ENCODE results near the gene UQCRC2.
"Not testable (repeated sequence)": the region's sequence is repeated elsewhere in the genome, so short reads cannot be mapped to it uniquely, and the experiment has no call there.

The UQCRC2 gene

DNA sequence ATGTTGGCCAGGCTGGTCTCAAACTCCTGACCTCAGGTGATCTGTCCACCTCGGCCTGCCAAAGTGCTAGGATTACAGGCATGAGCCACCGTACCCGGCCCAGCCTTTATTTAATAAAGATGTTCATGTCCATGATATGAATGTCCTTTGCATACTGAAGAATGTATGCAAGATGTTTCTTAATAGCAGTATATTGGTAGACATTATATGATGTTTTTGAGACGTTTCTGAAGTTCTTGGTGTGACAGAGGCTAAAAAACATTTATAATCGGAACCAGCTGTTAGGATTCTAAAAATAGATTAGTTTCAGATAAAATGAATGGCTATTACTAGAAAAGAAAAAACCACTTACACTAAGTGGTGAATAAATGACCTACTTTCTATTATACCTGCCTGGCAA lies 36.0 kb downstream of the UQCRC2 start:
- Mint-ChIP-seq H3K4me3 (no peak overlapping the region), H3K27ac (no peak overlapping the region), H3K27me3 (no peaks in the 10 kb centered on the region), H3K4me1 (ENCODE audit: low read depth in 2 of 2) (peaks cover 0 to 20% of the 10 kb centered on the region in 2 donors), H3K36me3 (ENCODE audit: insufficient read depth) (peaks cover 8% of the 10 kb centered on the region), H3K9me3 (no peaks in the 10 kb centered on the region)
- ATAC-seq (replicated peaks) (no peak), DNase-seq (no peak)

DNA sequence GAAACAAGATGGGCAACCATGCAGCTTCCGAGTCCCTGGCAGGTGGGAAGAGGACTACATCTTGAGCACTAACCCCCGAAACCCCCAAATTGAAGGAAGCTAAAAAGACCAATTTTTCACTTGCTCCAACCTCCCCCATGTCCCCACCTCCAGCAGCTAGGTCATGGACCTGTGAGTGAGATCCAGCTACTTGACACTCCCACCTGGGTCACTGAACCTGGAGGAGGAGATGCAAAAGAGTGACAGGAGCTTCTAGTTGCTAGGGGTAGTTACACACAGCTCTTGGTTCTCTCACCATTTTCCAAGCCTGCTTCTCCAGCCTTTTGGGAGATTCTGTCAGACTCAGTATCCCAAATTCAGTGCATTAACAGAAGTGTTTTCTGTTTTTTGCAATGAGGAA lies 36.6 kb downstream of the UQCRC2 start:
- no peak for DNase-seq
- Mint-ChIP-seq H3K27me3 (no peaks in the 10 kb centered on the region), H3K27ac (peak overlapping the region in 1 of 2 donors; percentile 85), H3K4me1 (ENCODE audit: low read depth in 2 of 2) (peaks cover 0 to 20% of the 10 kb centered on the region in 2 donors), H3K9me3 (no peaks in the 10 kb centered on the region), H3K4me3 (no peak overlapping the region), H3K36me3 (ENCODE audit: insufficient read depth) (peaks cover 3% of the 10 kb centered on the region)
- no peak for ATAC-seq (replicated peaks)

DNA sequence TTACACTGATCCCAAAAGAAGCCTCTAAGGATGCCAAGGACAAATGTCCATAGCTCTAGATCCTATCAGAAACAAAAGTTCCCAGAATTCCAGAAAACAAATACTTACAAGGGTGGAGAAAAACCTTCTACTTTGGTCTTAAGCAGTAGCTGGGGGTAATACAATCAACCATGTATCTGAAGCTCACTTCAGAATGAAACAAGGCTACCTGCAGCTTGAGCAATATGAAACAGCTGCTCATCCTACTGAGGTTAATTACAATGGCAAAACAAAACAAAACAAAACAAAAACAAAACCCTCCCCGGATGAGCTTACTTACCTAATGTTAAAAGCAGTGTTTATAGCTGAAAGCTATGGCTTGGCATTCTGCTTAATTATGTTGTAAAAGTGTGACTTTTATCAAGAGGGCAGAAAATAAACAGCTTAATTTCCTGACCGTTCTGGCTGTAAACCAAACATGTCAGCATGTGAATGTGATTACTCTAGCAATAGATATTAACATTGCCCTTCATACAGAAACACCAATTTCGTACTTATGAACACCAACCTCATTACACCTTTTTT lies 37.3 kb downstream of the UQCRC2 start:
- peak; percentile 16 for ATAC-seq (replicated peaks)
- no peak overlapping the region for H3K4me3 Mint-ChIP-seq

DNA sequence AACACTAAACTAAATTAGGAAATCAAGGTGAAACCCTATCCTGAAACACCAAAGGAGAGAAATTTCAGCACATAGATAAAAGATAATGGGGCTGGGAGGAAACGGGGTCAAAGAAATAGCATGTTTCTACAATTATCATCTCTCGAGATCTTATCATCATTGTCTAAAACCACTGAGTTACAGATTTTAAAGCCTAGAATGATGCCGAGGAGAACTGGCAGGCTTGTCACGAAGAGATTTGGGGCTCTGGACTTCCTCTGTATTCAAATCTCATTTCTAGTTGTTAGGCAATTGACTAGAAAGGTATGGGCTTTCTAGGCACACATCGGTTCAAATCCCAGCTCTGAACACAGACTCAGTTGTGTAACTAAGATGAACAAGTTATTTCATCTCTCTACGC lies 38.5 kb downstream of the UQCRC2 start:
- H3K27ac Mint-ChIP-seq: peak overlapping the region in 1 of 2 donors; percentile 85
- DNase-seq (no peak), ATAC-seq (replicated peaks) (no peak)
- H3K36me3 Mint-ChIP-seq (ENCODE audit: insufficient read depth): no peaks in the 10 kb centered on the region
- H3K9me3 Mint-ChIP-seq: no peaks in the 10 kb centered on the region
- H3K27me3 Mint-ChIP-seq: no peaks in the 10 kb centered on the region
- peak overlapping the region in 1 of 2 donors; percentile 5 for H3K4me3 Mint-ChIP-seq
- H3K4me1 Mint-ChIP-seq (ENCODE audit: low read depth in 2 of 2): peaks cover 0 to 20% of the 10 kb centered on the region in 2 donors

More for the DNA sequence above, 37.3 kb downstream of the UQCRC2 start:
- H3K27me3 Mint-ChIP-seq: no peaks in the 10 kb centered on the region
- no peak for DNase-seq
- peak overlapping the region; percentile 25 to 85 for H3K27ac Mint-ChIP-seq
- peaks cover 0 to 20% of the 10 kb centered on the region in 2 donors for H3K4me1 Mint-ChIP-seq (ENCODE audit: low read depth in 2 of 2)
- peaks cover 3% of the 10 kb centered on the region for H3K36me3 Mint-ChIP-seq (ENCODE audit: insufficient read depth)
- no peaks in the 10 kb centered on the region for H3K9me3 Mint-ChIP-seq

DNA sequence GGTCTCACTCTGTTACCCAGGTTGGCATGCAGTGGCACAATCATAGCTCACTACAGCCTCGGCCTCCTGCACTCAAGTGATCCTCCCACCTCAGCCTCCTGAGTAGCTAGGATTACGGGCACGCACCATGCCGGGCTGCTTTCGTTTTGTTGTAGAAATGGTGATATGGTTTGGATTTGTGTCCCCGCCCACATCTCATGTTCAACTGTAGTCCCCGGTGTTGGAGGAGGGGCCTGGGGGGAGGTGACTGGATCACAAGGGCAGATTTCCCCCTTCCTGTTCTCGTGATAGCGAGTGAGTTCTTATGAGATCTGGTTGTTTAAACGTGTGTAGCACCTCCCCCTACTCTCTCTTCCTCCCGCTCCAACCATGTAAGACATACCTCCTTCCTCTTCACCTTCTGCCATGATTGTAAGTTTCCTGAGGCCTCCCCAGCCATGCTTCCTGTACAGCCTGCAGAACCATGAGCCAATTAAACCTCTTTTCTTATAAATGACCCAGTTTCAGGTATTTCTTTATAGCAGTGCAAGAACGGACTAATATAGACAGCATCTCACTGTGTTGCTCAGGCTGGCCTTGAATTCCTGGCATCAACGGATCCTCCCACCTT lies 41.8 kb downstream of the UQCRC2 start:
- no peak for ATAC-seq (replicated peaks)

DNA sequence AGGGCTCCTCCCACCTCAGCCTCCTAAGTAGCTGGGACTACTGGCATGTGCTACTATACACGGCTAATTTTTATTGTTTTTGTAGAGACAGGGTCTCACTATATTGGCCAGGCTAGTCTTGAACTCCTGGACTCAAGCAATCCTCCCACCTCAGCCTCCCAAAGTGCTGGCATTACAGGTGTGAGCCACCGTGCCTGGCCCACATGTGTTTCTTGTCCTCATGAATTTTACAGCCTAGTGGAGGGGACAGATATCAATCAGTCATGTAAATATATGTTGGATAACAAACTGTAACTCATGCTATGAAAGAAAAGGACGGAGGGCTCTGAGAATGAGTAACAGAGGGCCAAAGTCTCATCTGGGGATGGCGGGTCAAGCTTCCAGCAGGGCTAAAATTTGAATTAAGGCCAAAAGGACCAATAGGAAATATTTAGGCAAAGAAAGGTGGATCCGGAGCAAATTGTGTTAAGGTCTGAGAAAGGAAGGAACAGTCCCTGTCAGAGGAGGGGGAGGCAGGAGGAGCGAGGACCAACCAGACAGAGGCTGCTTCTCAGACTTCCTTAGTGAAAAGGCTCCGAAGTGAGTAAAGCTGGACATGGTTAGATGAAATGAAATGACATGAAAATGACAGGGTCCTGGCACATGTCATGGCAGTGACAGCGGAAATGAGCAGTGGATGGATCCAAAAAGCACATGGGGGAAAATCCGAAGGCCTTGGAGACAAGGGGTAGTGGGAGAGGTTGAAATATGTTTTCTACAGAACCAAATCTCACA lies 43.9 kb downstream of the UQCRC2 start:
- Mint-ChIP-seq H3K36me3 (ENCODE audit: insufficient read depth) (no peaks in the 10 kb centered on the region), H3K9me3 (no peaks in the 10 kb centered on the region), H3K4me1 (ENCODE audit: low read depth in 2 of 2) (peaks cover 7 to 13% of the 10 kb centered on the region in 2 donors), H3K27me3 (peaks cover 6% of the 10 kb centered on the region in 2 donors), H3K4me3 (no peak overlapping the region), H3K27ac (no peak overlapping the region)
- no peak for ATAC-seq (replicated peaks)
- no peak for DNase-seq

More for the DNA sequence above, 41.8 kb downstream of the UQCRC2 start:
- Mint-ChIP-seq H3K4me1 (ENCODE audit: low read depth in 2 of 2) (peaks cover 0 to 15% of the 10 kb centered on the region in 2 donors), H3K27ac (no peak overlapping the region), H3K9me3 (no peaks in the 10 kb centered on the region), H3K27me3 (no peaks in the 10 kb centered on the region), H3K36me3 (ENCODE audit: insufficient read depth) (no peaks in the 10 kb centered on the region), H3K4me3 (no peak overlapping the region)
- DNase-seq: no peak

DNA sequence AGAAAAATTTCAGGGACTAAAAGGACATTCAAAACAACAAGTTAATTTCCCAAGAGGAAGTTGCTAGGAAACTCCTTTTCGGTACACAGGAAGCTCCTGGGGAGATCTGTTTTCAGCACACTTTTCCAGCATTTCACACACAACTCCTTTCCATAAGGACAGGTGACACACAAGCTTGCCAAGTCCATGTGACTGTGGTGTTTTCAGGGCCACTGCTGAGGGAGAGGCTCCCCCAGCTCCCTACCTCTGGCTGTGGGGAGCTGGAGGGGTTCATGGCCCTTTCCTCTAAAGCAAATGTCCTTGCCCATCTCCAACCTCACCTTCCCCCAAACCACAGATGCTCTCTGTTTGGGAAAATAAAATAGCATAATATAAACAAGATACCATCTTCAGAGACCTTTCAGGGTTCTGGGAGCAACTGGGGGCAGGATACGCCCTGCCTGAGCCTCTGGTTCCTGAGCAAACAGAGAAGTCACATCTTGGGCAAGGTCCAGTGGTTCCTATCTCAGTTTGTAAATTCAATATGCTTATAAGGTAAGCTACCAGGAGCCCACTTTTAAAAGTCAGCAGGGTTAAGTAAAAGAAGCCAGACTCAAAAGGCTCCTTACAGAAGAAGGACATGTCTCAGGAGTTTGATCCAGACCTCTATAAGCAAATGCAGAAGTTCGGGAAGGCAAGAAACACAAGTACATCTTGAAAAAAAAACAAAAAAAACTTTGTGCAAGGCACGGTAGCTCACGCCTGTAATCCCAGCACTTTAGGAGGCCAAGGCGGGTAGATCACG lies 44.7 kb downstream of the UQCRC2 start:
- Mint-ChIP-seq H3K27ac (no peak overlapping the region), H3K36me3 (ENCODE audit: insufficient read depth) (no peaks in the 10 kb centered on the region), H3K4me1 (ENCODE audit: low read depth in 2 of 2) (peaks cover 7 to 10% of the 10 kb centered on the region in 2 donors), H3K27me3 (peaks cover 6% of the 10 kb centered on the region in 2 donors), H3K4me3 (no peak overlapping the region), H3K9me3 (no peaks in the 10 kb centered on the region)
- ATAC-seq (replicated peaks): no peak
- no peak for DNase-seq

DNA sequence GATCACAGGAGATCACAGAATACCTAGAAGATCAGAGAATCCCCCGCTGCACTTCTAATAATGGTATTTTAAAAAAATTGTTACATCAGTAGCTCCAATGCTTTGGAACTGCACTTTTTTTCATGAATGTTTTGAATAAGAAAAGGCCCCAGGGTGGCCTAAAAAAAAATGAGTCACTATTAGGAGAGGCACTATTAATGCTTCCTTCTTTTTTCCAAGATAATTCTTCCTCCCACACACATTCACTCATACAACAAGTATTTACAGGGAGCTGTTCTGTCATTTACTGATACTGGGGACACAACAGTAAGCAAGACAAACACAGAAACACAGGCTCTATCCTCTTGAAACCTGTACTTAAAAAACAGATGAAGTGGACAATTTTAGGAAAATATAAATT lies 48.4 kb downstream of the UQCRC2 start:
- Mint-ChIP-seq H3K4me1 (ENCODE audit: low read depth in 2 of 2) (peaks cover 7 to 8% of the 10 kb centered on the region in 2 donors), H3K9me3 (no peaks in the 10 kb centered on the region), H3K36me3 (ENCODE audit: insufficient read depth) (no peaks in the 10 kb centered on the region), H3K4me3 (peak overlapping the region; percentile 57 to 61), H3K27me3 (peaks cover 6% of the 10 kb centered on the region in 2 donors), H3K27ac (no peak overlapping the region)
- DNase-seq (no peak), ATAC-seq (replicated peaks) (no peak)

DNA sequence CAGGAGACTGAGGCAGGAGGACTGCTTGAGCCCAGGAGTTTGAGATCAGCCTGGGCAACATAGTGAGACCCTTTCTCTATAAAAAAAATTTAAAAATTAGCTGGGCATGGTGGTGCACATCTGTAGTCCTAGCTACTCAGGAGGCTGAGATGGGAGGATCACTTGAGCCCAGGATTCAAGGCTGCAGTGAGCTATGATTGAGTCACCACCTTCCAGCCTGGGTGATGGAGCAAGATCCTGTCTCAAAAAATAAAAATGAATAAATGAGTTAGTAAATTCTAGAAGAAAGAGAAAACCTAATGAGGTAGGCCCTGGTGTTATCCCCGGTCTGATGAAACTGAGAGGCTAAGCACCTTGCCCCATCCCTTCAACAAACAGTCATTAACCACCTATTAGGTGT lies 48.9 kb downstream of the UQCRC2 start:
- DNase-seq; H3K27me3 Mint-ChIP-seq; H3K27ac Mint-ChIP-seq; H3K9me3 Mint-ChIP-seq; H3K4me3 Mint-ChIP-seq; ATAC-seq (replicated peaks); H3K36me3 Mint-ChIP-seq (ENCODE audit: insufficient read depth): not testable (repeated sequence)
- H3K4me1 Mint-ChIP-seq (ENCODE audit: low read depth in 2 of 2): peaks cover 11% of the 10 kb centered on the region in 2 donors

DNA sequence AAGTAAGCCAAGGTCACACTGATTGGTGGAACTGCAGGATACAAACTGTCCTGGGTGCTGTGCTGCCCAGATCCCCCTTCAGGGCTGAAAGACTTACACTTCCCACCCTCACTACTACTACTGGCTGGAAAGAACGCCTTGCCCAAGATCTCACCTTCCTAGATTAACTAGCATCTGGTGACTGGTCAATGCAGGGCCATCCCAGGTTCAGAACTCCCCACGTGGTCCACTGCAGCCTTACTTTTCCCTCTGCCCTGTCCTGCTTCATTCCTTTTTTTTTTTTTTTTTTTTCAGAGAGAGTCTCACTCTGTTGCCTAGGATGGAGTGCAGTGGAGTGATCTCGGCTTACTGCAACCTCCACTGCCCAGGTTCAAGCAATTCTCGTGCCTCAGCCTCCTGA lies 50.0 kb downstream of the UQCRC2 start:
- DNase-seq: no peak
- Mint-ChIP-seq H3K27me3 (peaks cover 6% of the 10 kb centered on the region in 2 donors), H3K4me3 (no peak overlapping the region), H3K9me3 (no peaks in the 10 kb centered on the region), H3K36me3 (ENCODE audit: insufficient read depth) (peaks cover 5% of the 10 kb centered on the region), H3K4me1 (ENCODE audit: low read depth in 2 of 2) (peaks cover 17% of the 10 kb centered on the region in 2 donors), H3K27ac (no peak overlapping the region)
- ATAC-seq (replicated peaks): no peak

DNA sequence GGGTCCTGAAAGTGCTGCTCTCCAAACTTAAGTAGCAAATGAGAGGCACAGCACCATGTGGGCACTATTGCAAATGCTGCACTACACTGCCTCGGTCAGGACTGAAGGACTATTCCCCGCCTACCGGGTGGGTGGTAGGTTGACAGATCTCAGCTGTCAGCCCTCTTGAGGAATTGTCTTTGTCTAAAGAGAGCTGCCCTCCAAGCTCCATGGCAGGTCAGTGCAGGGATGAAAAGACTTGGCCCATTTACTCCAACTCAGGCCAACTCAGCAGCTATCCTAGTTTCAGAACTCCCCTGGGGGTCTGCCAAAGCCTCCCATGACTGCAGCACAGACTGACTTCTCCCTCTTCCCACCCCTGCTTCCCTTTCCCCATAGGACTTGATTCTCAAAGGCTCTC lies 51.2 kb downstream of the UQCRC2 start:
- Mint-ChIP-seq H3K9me3 (no peaks in the 10 kb centered on the region), H3K4me3 (no peak overlapping the region), H3K27ac (no peak overlapping the region), H3K27me3 (peaks cover 6% of the 10 kb centered on the region in 2 donors), H3K36me3 (ENCODE audit: insufficient read depth) (peaks cover 5% of the 10 kb centered on the region), H3K4me1 (ENCODE audit: low read depth in 2 of 2) (peaks cover 22 to 26% of the 10 kb centered on the region in 2 donors)
- ATAC-seq (replicated peaks): no peak
- no peak for DNase-seq

DNA sequence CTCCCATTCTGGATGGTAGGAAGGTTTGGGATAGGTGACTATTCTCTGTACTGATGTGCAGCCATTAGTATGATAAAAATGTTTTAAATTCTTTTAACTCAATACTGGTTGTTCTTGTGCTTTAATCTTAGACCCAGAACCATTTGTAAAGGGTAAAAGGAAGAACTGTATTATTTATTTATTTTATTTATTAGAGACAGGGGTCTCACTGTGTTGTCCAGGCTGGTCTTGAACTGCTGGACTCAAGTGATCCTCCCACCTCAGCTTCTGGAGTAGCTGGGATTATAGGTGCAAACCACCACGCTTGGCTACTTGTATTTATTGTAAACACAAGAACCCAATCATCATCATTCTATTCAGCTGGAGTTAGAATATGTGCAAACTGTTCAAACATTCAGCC lies 52.6 kb downstream of the UQCRC2 start:
- H3K4me1 Mint-ChIP-seq (ENCODE audit: low read depth in 2 of 2): peaks cover 25 to 35% of the 10 kb centered on the region in 2 donors
- H3K27ac Mint-ChIP-seq: no peak overlapping the region
- no peak overlapping the region for H3K4me3 Mint-ChIP-seq
- DNase-seq (no peak), ATAC-seq (replicated peaks) (no peak)
- H3K27me3 Mint-ChIP-seq: peaks cover 6% of the 10 kb centered on the region in 2 donors
- H3K36me3 Mint-ChIP-seq (ENCODE audit: insufficient read depth): peaks cover 5% of the 10 kb centered on the region
- H3K9me3 Mint-ChIP-seq: no peaks in the 10 kb centered on the region

DNA sequence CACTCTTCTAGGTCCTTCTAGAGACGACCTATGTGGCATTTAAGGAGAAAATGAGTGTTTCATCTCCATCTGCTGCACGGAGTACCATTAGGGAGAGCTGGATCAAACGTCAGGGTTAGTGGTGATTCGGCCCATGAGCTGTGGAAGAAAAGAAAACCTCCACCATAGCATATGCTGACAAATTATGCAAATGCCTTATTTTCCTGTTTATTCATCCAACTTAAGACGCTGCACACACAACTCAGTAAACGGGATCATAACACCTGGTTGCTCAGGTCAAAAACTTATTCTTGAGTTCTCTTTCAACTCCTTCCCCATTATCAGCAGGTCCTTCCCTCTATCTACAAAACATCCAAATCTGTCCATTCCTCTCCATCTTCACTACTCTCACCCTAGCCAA lies 53.5 kb downstream of the UQCRC2 start:
- H3K4me3 Mint-ChIP-seq: peak overlapping the region in 1 of 2 donors; percentile 98
- no peaks in the 10 kb centered on the region for H3K27me3 Mint-ChIP-seq
- peak overlapping the region in 1 of 2 donors; percentile 97 for H3K27ac Mint-ChIP-seq
- no peak for DNase-seq
- H3K4me1 Mint-ChIP-seq (ENCODE audit: low read depth in 2 of 2): peaks cover 20 to 37% of the 10 kb centered on the region in 2 donors
- no peaks in the 10 kb centered on the region for H3K9me3 Mint-ChIP-seq
- ATAC-seq (replicated peaks): no peak
- peaks cover 5% of the 10 kb centered on the region for H3K36me3 Mint-ChIP-seq (ENCODE audit: insufficient read depth)
